Nucleus accumbens (tissue), 56 donors: Measurements from ENCODE around the gene PPT1.
"Not testable (repeated sequence)": the region's sequence is repeated elsewhere in the genome, so short reads cannot be mapped to it uniquely, and the experiment has no call there.

Experiments used
- DNase-seq, 56 donors: peaks; one replicate each; lab custom pipeline; 2025; lab: John Stamatoyannopoulos, UW

PPT1 gene

DNA sequence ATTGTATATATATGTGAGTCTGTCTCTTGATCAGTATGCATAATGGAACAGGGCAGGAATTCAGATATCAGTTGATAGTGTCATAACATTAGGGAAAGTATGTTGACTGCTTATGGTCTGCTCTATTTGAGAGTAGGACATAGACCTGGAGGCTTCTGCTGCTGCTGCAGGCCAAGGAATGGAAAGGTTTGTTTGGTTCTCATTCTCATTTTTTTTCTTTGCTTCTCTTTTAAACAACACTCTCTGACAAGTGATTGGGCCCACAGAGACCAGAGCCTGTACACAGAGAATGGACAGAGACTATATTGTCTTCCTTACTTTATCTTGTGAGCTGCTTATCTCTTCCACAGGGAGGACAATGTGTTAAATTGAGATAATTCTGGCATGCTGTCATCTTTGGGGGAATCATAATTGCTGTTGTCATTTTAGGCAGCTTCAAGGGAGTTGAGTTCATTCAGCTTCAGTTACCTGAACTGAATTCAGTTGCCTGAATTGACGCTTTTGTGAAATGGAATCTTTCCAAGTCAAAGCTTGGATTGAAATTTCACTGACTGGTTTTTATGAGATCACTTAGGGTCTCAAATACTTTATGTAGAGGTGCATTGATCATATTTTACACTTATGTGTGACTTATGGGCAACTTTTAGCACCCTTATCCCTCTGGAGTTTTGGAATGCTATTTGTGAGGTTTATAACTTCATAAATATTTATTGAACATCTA, 39.6 kb downstream of the PPT1 start:
- DNase-seq = no peak

DNA sequence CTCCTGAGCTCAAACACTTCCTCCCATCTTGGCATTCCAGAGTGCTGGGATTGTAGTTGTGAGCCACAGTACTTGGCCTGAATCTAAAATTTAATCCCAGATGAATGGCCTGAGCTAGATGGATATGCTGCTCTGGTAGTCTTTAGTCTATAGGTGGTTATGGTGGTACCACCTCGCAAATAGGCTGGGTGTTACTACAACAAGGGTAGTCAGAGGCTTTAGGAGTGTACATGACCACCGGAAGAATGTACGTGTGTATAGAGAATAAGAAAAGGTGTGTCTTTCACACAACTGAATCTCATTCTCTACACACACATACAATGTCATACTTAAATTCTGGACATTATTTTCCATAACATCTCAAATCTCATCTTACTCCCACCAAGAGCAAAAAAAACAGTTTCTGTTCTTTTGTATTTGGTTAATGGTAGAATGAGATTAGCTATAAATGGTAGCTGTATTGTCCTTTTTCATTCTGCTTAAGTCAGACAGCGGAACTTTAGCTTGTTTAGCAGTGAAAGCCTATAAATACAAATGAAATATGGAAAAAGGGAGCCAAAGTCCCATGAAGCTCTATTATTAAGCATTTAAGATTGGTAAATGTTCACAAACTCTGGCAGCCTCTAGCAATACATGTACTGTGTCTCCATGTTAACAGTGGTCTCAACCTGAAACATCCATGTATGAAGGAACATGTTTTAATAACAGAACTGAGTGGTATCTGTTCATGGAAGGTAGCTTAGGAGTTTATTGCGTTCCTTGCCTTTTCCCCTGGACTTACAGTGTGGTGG, 40.3 kb downstream of the PPT1 start:
- no peak for DNase-seq

DNA sequence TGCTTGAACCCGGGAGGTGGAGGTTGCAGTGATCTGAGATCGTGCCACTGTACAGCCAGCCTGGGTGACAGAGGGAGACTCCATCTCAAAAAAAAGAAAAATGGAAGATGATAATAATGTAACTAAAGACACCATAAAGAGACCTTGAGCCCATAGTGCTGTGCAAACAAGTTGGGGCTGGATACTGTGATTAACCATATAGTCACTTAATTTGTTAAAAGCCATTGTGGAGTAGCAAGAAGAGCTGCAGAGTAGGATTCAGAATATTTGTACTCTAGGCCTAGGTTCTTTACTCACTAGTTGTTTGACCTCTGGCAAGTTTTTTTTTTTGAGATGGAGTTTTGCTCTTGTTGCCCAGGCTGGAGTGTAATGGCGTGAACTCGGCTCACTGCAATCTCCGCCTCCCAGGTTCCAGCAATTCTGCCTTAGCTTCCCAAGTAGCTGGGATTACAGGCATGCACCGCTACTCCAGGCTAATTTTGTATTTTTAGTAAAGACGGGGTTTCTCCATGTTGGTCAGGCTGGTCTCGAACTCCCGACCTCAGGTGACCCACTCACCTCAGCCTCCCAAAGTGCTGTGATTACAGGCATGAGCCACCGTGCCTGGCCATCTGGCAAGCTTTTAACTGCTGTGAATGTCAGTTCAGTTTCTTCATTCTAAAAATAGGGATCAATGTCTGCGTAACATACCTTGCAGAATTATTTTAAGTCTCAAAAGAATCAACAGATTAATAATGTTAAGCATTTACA, 43.7 kb downstream of the PPT1 start:
- no peak for DNase-seq

DNA sequence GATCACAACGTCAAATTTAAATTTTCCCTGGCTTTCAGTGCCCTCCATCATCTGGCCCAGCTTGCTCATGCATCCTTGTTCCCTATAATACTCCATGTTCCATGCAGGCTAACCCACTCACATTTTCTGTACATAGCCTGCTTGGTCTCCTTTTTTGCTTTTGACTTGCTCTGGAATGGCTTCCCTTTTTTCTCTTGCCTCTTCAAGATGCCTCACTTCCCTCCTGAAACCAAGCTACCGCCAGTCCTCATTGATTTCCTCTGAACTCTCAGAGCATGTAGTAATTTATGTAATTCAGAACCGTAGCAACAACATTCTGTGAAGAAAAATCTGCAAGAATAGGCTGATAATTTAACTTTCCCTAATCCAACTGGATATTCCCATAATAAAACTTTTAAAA, 46.2 kb downstream of the PPT1 start:
- DNase-seq = no peak

DNA sequence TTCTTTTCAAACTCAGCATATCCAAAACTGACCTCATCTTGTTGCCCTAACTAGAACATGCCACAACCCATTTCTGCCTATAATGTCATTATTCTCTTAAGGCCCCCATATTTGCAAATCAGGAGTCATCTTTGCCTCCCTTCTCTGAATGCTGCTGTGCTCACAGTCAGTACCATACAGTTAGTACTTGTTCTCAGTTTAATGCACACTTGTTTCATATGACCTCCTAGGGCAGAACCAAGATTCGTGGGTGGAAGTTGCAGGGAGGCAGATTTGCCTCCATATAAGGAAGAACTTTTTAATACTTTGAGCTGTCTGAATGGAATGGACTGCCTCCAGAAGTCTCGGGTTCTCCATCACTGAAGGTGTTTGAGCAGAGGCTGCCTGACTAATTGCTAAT, 47.3 kb downstream of the PPT1 start:
- peak in 7 of 56 donors; percentile 9 to 36 (median 24) for DNase-seq

DNA sequence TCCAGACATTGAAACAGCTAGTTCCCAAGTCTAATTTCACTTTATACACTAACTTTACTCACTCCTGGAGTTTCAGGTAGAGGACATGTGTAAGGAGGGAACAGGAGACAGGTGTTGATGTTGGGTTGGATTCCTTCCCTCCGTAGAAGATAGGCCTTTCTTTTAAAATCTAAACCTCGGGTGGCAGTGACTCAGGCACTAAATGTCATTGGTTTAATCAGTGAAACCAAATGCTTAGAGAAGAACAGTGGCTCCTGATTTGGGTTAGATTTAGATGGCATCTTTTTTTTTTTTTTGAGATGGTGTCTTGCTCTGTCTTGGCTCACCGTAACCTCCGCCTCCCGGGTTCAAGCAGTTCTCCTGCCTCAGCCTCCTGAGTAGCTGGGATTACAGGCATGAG, 49.3 kb downstream of the PPT1 start:
- no peak for DNase-seq

DNA sequence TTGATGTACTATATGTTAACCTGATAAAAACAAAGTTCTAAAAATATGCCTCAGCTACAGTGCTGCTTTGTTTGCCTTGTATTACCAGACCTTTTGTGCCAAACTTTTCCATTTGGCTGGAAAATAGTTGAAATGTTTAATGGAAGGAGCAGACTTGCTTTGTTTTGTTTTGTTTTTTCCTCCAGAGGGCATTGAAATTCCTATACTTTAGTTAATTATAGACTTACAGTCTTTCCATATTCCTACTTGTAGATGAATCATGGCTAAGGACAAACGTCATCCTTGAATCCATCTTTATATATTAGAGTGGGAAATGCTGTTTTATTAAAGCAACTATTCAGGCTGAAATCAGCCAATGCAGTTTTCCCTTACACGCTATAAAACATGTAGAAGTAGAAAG, 49.8 kb downstream of the PPT1 start:
- DNase-seq = no peak

DNA sequence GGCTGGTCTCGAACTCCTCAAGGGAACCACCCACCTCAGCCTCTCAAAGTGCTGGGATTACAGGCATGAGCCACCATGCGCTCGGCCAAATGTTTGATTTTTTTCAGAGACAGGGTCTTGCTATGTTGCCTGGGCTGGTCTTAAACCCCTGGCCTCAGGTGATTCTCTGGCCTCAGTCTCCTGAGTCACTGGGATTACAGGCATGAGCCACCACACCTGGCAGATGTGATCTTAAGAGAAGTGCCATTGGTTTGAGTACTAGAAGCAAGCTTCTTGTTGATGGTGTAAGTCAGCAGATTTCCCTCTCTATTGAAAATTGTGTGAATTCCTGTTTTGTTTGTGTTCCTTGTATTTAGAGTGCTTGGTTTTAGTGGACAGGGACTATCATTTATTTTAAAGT, 51.3 kb downstream of the PPT1 start:
- no peak for DNase-seq

DNA sequence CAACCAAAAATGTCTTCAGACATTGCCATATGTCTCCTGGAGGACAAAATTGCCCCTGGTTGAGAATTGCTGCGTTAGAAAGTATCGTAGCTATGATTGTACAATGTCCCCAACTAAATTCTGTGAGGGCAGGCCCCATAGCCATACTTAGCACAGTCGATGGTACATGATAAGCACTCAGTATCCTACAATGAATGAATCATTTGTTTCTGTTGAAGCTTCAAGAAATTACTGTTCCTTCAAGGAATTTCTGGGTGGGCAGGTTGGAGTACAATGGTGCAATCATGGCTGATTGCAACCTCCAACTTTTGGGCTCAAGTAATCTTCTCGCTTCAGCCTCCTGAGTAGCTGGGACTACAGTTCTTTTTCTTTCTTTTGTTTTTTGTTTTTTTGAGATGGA, 51.9 kb downstream of the PPT1 start:
- no peak for DNase-seq

DNA sequence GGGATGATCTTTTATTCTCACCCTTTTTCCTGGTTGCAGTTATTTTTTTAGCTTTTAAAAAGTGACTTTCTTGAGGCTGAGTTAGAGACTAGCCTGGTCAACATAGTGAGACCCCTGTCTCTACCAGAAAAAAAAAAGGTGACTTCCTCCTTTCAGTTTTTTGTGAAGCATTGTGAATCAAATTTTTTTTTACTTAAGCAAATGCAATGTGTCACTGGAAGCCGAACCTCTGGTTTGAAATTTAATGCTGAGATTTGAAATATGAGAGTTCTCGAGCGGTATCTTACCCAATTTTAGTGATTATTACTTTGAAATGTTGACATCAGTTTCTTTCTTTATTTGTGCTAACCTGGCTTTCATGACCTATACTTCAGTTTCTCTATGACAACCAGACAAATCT, 52.9 kb downstream of the PPT1 start:
- no peak for DNase-seq

DNA sequence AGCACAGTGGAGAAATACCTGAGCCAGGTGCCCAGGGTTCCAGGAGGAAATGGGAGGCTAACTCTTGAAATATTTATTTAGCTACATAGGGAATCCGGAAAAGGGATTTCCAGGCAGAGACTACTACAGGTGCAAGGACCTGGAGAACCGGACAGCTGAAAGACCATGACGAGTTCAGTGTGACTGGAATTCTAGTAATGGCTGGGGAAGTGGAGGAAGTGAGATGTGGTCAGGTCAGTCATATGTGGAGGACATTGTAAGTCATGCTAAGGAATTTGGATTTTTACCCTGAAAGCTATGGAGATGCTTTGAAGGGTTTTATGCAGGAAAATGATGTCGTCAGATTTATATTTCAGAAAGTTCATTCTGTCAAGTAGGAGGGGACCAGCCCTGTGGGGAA, 54.7 kb downstream of the PPT1 start:
- no peak for DNase-seq

DNA sequence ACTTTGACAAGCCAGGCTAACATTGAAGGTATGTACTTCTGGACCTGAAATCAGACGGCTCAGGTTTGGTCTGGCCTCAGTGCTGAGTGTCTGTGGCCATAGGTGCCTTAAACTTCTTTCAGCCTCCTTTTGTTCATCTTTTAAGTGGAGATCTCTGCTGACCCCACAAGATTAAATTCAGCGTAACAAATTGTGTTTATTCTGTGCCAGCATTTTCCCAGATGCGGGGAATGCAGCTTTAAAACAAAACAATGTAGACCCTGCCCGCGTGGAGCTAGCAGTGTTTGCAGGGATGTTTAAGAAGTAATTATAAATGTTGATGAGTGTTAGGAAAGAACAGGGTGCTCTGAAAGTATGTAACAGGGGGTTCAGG, 55.6 kb downstream of the PPT1 start:
- no peak for DNase-seq

DNA sequence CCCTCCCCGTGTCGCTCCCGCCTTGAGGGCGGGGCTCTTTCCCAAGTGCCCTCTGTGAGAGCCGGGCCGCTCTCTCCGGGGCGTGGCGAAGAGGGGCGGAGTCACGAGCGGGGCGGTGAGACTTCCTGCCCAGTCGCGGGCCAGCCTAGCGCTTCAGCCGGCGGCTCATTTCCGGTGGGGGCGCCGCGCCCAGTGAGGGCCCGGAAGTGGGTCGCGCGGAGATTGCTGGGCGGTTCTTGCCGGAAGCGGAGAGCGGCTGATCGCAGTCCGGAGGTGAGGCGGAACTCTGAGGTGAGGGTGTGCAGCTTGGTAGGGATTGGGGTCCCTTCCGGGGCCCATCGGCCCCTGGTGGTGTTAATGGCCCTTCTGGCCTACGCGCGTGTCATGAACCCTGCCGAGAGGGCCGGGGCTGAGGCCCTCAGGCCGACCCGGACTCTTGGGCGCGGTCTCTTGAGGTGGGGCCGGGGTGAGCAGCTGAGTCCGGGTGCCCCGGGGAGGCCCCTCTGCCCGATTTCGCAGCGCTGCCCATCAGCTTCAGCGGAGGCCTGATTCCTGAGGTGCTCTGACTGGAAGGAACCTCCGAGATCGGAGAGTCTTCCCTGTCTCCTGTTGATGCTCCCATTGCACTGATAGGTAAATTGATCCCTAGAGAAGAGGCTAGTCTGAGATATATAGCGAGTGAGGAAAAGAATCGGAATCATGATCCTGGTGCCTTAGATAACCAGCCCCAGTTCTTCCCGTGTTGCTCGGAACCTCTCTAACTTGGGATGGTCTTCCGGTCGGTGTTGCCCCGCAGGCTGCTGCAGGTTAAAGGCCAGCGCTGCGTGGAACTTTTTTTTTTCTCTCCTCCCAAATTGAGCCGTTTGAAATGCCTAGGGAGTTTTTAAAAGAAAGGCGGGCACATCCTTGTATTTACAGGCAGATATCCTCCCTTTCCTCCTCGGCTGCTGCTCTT, 56.3 kb downstream of the PPT1 start, which contains the start of gene CAP1:
Gene CAP1, plus strand, starts transcription at position 219 of the 955 bp plus-strand sequence. CDS start 18,618 bp downstream, outside the sequence.
- DNase-seq = peak; percentile 85 to 100 (median 98)

DNA sequence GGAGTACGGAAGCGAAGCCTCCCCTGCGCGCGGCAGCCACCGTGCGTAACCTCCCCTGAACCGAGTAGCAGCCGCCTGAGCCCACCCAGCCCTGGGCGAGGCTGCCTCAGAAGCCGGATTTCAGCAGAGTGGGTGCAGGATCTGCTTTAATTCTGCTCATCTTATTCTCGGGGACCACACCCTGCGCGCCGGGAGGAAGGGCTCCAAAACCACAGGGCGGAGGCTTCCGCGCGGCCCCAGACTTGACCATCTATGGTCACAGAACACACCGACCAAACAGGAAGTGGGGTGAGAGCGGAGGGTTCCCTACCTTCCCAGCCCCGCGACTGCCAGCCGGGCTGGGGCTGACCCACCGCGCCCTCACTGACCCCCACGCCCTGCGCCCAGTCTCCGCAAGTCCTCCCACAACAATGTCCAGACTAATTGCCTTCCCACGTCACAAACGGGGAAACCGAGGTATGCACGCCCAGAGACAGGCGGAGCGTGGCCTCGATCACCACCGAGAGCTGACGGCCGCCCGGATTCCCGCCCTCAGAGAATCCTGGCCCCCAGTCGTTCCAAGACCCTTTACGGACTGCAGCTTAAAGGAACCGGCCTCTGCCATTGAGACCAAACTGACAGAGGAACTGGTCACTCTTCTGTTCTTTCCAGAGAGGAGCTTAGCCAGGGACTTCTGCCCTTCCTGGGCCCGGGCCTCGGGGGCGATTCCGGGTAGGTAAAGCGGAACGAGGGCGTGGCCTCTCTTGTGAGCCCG, 57.1 kb downstream of the PPT1 start:
- DNase-seq = peak in 46 of 56 donors; percentile 24 to 76 (median 58)

DNA sequence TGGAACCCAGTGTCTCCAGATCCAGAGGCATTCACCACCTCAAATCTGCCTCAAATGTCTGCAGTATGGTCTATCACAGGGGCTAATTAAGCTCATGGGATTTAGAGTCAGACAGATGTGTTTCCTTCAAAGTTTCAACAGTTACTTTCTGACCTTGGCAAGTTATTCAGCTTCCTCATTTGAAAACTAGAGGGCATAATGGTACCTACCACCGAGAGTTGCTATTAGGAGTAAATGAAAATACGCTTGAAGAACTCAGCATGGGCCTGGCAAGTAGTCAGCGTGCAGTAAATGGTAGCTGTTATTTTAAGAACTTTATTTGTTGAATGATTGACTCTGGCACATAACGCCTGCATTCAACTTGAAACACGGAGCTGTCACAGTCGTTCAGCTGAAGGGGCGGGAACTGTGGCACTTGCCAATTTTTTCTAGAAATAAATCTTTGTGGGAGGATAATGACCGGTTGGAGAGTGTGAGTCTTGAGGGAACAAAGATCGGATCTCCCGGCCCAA, 57.8 kb downstream of the PPT1 start:
- DNase-seq = peak in 13 of 56 donors; percentile 26 to 74 (median 54)

DNA sequence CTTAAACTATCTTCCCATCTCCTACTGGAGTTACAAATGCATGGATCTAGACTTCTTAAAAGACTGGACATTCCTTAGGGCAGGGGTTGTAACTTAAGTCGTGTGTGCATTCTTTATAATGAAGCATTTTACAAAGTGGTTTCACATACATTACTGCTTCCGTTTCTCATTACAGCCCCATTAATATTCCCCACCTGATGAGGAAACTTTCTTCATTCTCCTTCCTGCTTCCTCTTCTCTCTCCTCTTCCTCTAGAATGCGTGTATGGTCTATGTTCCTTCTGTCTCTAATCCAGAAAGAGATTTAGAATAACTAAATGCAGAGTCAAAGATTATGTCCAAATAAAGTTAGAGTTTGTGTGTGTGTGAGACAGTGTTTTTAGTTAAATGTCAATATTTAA, 58.4 kb downstream of the PPT1 start:
- DNase-seq = no peak

DNA sequence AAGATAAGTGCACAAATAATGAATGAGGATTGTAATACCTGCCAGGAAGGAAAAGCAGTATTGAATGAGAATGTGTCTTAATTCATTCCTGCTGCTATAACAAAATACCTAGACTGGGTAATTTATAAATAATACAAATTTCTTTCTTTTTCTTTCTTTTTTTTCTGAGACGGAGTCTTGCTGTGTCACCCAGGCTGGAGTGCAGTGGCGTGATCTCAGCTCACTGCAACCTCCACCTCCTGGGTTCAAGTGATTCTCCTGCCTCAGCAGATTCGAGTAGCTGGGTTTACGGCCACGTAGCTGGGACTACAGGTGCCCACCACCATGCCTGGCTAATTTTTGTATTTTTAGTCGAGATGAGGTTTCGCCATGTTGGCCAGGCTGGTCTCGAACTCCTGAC, 59.8 kb downstream of the PPT1 start:
- DNase-seq = not testable (repeated sequence)

DNA sequence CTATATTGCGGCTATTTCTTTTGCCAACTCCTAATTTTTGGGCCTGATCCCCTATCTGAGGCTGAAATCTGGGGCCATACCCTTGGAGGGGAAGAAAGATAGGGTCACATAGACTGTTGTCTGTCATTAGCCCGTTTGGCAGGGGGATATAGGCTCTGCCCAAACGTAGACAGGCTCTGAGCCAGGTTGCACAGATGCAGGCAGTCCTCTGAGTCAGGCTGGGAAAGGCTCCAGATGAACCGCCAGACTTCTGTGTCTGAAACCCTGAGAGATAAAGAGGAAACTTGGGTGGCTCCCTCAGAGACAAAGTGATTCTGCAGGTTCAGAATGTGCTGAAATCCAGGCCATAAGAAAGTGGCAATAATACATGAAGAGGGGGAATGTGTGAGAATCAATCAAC, 60.5 kb downstream of the PPT1 start:
- DNase-seq = peak in 9 of 56 donors; percentile 2 to 27 (median 12)

DNA sequence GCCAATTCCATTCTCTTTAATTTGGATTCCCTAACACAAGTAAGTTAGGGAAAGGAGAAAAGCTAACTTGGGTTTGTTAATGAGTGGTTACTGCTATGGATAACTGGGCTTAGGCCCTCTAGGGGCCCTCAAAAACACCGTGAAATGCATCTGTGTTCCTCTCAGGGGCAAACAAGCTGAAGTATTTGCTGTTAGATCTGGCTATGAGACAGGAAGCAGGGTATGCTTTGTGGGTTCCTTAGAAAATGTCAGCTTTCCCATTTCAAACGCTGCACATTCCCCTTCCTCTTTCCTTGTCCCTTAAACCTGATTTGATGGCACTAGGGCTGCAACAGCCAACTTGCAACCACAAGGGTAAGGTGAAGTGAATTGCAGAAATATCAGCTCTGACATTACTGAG, 62.2 kb downstream of the PPT1 start:
- DNase-seq = no peak
